A673 (cell line): ENCODE results near the gene OLA1.

Source experiments
- EZH2 ChIP-seq: fragments of 200-600 bp; sonication (generic); IDR thresholded peaks from 2 replicates; pipeline ENCODE4 v1.6.1; 2017; ENCODE audit warnings: borderline replicate concordance, low read depth, mild to moderate bottlenecking, mixed read lengths, antibody characterized with exemption, low read length; ENCODE audit not compliant: poor library complexity, severe bottlenecking
- TF ChIP-seq, protein P1 (sequence below): fragments of 300-800, 200-600 bp; sonication (generic); conservative IDR thresholded peaks from 2 replicates; pipeline ENCODE4 v1.5.1; 2017; ENCODE audit warnings: low read depth, mild to moderate bottlenecking, antibody characterized with exemption, low read length, moderate library complexity, mixed read lengths

DNA sequence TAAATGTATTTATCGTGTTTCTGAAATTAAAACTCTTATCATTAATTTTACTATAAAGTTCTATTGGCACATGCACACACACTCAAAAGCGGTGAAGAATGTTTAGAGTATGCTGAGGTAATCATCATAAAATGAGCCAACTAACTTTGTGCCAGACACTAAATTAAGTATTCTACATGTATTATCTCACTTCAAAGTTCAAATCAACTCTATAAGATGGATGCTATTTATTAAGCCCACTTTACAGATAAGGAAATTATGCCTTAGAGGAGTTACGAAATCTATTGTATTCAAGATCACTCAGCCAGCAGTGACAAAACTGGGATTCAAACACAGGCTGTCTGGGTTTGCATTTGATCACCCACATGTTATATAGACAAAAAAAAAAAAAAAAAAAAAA is 24.9 kb downstream of the OLA1 start:
- TF ChIP-seq, protein P1, sequence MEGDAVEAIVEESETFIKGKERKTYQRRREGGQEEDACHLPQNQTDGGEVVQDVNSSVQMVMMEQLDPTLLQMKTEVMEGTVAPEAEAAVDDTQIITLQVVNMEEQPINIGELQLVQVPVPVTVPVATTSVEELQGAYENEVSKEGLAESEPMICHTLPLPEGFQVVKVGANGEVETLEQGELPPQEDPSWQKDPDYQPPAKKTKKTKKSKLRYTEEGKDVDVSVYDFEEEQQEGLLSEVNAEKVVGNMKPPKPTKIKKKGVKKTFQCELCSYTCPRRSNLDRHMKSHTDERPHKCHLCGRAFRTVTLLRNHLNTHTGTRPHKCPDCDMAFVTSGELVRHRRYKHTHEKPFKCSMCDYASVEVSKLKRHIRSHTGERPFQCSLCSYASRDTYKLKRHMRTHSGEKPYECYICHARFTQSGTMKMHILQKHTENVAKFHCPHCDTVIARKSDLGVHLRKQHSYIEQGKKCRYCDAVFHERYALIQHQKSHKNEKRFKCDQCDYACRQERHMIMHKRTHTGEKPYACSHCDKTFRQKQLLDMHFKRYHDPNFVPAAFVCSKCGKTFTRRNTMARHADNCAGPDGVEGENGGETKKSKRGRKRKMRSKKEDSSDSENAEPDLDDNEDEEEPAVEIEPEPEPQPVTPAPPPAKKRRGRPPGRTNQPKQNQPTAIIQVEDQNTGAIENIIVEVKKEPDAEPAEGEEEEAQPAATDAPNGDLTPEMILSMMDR, result no peak
- no peak for TF ChIP-seq EZH2
